AG10803 (cell line): Measurements from ENCODE around the gene TCF7L2.

ENCODE experiments used
- DNase-seq: peaks from one replicate; pipeline ENCODE4 v3.0.0; 2010; ENCODE audit warnings: low read depth
- H3K4me3 ChIP-seq: 2 replicates; pipeline ENCODE4 v1.5.1; 2011; ENCODE audit warnings: mild to moderate bottlenecking, low read length, control low read depth
- TF ChIP-seq, protein P1 (sequence below): conservative IDR thresholded peaks from 2 replicates; pipeline ENCODE4 v1.5.1; 2011; ENCODE audit warnings: mild to moderate bottlenecking, low read length, control low read depth, inconsistent platforms

The TCF7L2 gene

DNA sequence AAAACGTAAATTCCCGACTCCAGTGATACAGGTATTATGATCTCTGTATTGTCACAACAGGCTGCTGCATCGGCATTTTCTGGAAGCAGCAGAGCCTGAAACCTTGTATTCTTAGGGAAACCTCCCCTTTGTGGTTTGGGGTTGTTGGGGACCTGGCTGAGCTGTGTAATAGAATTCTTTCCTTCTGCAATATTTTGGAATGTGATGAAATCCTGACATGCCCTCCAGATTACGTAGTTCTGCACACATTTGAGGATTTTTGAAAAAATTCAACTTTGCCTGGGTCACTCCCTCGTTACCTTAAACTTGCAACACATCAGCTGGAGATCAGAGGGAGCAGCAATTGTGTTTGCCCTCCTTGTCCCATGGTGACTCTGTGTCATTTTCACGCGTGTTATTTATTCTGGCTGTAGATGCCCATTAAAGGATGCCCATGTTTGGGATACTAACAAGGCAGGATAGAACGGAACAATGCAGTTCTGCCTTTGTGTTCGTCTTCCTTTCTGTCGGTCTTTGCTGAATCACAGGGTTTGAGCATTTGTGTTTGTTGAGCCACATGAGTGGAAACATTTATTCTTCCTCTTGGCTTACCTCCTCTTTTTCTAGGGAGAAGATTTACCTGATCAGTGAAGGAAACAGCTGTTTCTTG lies 181.7 kb downstream of the TCF7L2 start:
- H3K4me3 ChIP-seq: peak overlapping the region; percentile 41
- peak; percentile 98 for DNase-seq
- TF ChIP-seq, protein P1, sequence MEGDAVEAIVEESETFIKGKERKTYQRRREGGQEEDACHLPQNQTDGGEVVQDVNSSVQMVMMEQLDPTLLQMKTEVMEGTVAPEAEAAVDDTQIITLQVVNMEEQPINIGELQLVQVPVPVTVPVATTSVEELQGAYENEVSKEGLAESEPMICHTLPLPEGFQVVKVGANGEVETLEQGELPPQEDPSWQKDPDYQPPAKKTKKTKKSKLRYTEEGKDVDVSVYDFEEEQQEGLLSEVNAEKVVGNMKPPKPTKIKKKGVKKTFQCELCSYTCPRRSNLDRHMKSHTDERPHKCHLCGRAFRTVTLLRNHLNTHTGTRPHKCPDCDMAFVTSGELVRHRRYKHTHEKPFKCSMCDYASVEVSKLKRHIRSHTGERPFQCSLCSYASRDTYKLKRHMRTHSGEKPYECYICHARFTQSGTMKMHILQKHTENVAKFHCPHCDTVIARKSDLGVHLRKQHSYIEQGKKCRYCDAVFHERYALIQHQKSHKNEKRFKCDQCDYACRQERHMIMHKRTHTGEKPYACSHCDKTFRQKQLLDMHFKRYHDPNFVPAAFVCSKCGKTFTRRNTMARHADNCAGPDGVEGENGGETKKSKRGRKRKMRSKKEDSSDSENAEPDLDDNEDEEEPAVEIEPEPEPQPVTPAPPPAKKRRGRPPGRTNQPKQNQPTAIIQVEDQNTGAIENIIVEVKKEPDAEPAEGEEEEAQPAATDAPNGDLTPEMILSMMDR: no peak

DNA sequence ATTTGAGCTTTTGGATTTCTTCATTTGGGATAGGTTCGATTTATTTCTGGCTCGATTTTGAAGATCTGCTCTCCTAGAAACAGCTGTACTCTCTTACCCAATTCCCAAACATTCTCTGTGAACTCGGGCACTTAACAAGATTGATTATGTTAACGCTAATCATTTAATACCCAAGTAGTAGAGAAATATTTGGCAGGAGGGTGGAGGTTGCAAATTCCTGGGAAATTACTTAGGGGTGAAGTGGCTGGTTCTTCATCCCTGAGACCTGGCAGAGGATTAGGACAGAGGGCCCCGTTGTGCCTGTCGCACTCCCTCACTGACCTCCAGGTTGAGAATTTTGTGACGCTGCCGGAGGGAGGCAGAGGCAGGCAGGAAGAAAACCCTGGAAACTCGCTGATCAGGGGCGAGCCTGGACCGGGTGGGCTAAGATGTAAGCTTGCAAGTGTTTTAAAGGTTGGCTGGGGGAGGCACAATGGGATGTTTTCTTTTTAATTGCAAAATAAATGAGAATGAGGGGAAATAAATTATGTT lies 182.6 kb downstream of the TCF7L2 start:
- H3K4me3 ChIP-seq: peak overlapping the region; percentile 44
- TF ChIP-seq, protein P1: peak; percentile 9; the same call in 1 of the 2 replicates
- DNase-seq: peak; percentile 97

DNA sequence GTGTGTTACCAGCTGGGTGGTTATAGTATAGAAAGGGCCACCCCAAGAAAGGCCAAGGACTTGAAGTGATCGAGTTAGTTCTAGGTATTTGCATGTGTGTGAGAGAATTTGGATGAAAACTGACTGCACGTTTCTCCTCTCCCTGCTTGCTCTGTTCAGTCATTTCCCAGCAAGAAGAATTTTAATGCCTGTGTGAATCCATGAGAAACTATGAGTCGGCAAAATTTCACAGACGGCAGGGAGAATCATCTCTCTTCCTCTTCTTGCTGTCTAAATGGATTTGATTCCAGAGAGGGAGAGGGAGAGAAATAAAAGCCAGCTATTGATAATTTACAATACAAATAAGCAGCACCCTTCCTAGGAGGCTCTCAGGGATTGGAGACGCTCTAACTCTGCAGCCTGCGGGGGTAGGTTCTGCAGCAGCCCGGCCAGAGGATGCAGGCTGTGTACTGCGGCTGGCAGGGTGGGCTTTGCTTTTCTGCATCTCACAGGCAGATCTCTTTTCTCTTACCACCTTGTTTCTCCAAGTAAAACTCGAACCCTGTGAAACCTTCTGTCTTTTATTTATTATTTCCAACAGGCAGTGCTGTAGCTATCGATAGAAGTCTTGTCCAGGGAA lies 183.6 kb downstream of the TCF7L2 start:
- peak overlapping the region; percentile 44 for H3K4me3 ChIP-seq
- TF ChIP-seq, protein P1: no peak
- peak; percentile 93 for DNase-seq

DNA sequence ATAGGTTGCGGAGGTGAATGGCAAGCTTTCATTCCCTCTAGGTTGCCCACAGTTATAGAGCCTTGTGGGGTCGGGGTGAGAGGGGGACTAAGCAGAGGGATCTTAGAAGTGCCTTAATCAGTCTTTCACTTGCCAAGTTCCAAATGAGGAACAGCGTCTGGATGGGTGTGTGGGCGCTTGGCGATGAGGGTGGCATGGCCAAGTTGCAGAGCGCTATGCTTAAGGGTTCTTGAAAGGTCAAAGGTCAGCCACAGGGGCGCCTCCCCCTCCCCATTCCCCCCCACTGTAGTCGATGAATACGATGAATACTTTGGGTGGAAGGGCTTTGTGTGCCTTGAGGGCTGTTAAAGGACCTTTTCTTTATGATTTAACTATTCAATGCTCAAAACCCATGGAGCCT lies 185.0 kb downstream of the TCF7L2 start:
- DNase-seq: no peak
- TF ChIP-seq, protein P1: no peak
- no peak overlapping the region for H3K4me3 ChIP-seq

DNA sequence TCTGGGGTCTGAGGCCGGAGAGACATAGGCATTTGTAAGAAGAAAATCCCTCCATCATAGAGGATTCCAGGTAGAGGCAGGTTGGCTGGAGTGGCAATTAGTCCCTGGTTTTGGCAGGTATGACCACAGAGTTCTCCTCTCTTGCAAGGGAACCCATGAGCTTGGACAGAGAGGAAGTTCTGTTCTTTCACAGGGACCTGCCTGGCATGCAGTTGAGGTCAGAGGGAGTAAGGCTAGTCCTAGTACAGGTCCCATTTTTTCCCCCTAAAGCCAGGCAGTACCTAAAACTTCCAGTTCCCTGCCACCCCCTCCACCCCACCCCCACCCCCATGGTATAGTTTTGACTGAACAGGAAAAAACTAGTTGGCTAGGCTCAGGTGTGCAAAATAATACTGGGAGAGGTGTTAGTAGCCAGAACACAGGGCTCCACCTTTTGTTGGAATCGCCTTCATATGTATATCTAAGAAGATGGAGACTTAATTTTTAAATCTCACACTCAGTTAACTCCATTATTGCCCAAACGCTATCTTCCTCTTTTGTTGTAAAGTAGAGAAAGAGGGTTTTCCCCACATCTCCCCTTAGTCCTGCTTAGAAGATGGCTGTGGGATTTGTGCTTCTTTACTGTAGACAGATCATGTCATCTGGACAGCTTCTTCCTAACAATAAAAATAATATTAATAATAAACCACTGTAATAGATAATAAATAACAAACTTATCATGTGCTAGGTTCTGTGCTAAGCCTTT lies 188.1 kb downstream of the TCF7L2 start:
- TF ChIP-seq, protein P1: no peak
- DNase-seq: no peak
- no peak overlapping the region for H3K4me3 ChIP-seq

DNA sequence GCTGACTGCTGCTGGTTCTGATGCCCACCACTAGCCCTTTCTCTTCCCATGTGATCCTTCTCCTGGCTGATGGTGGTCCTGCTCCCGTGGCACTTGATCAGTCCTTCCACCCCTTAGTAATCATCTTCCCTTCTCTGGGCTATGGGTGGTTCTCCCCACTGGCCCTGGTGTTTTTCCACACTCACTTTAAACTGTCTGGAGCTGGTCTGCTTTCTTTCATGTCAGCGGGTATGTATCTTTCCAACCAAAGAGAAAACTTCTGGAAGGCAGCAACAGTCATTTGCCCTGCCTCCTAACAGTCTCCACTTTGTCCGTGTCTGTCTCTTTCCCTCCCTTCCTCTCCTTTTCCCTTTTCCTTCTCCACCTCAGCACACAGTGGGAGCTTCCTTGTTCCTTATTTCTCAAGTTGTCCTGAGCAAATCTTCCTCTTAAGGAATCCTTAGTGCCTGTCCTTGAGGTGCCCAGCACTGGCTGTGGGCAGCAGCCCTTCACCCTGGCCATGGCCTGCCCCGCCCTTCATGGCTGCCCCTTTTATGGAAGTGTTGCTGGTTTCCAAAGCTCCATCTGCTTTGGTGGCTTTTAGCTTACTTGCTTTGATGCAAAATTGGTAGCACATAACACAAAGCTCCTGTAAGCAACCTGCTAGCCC lies 189.0 kb downstream of the TCF7L2 start:
- H3K4me3 ChIP-seq: no peak overlapping the region
- no peak for DNase-seq
- TF ChIP-seq, protein P1: no peak
